Breast epithelium (tissue), 4 donors: ENCODE data around the gene BBX. TPM values are rescaled to one million over a fixed set of nuclear protein-coding genes. Genes with fewer than 3 reads are reported as not detected.

ENCODE experiments used
- DNase-seq, 2 donors: peaks; one replicate each; pipeline ENCODE4 v3.0.0-alpha.2; 2019; ENCODE audit warnings: low spot score in 2 of 2
- H3K27ac ChIP-seq, 2 donors: fragments of 200-600 bp; sonication (generic) in 1 of 2; one replicate each; pipeline ENCODE4 v1.5.1; 2016 to 2019; ENCODE audit warnings: mild to moderate bottlenecking in 1 of 2
- H3K27me3 ChIP-seq, 2 donors: fragments of 200-600 bp; sonication (generic) in 1 of 2; one replicate each; pipeline versions ENCODE4 v1.5.1 to v1.6.0; 2017 to 2019; ENCODE audit warnings: control low read depth in 1 of 2, mild to moderate bottlenecking in 1 of 2
- H3K36me3 ChIP-seq: fragments of 200-600 bp; one replicate; pipeline ENCODE4 v1.5.1; 2019
- H3K4me1 ChIP-seq, 2 donors: fragments of 200-600 bp; sonication (generic); one replicate each; pipeline ENCODE4 v1.5.1; 2016 to 2019; ENCODE audit warnings: control low read depth in 1 of 2
- H3K4me3 ChIP-seq, 3 donors: fragments of 200-600 bp; sonication (generic); 1 replicate in 2 of 3; 2 replicates in 1 of 3; pipeline ENCODE4 v1.5.1; 2016 to 2019; ENCODE audit warnings: mild to moderate bottlenecking in 3 of 3, moderate library complexity in 2 of 3
- H3K9me3 ChIP-seq, 2 donors: fragments of 200-600 bp; sonication (generic) in 1 of 2; one replicate each; pipeline ENCODE4 v1.5.1; 2016 to 2019; ENCODE audit warnings: control low read depth in 1 of 2
- CTCF ChIP-seq, 3 donors: fragments of 450-650 bp; IDR thresholded peaks; one replicate each; pipeline ENCODE4 v1.5.1; 2016 to 2017; ENCODE audit warnings: antibody characterized with exemption in 3 of 3, mild to moderate bottlenecking in 3 of 3, moderate library complexity in 3 of 3
- POLR2A ChIP-seq: fragments of 450-650 bp; IDR thresholded peaks from one replicate; pipeline ENCODE4 v1.6.1; 2016; ENCODE audit warnings: antibody characterized with exemption, mild to moderate bottlenecking, moderate library complexity
- POLR2AphosphoS5 ChIP-seq, 3 donors: sonication (generic); formaldehyde crosslinking; IDR thresholded peaks; one replicate each; pipeline ENCODE4 v1.6.1; 2017; ENCODE audit warnings: antibody characterized with exemption in 3 of 3
- intact Hi-C: fragments of 100-400 bp; cut with DNase I; formaldehyde crosslinking; loops from one replicate; pipeline ENCODE4 v1.15.1; 2023; ENCODE audit warnings: low total_unique reads
- total RNA-seq, 3 donors: library from RNA; depleted of rRNA; stranded (reverse); fragments of >200 nt; gene quantifications; one replicate each; pipeline ENCODE4 v1.1.0, GENCODE V29; 2016

The BBX gene
- total RNA-seq, 3 donors from 2014 or later = 59.0 to 95.9 (median 70.8) TPM

GRCh38 chr3:107680698-107681097 is 157.9 kb downstream of the BBX start:
- no peak for TF ChIP-seq POLR2AphosphoS5 (IDR thresholded peaks at IDR 0.05)
- no peak for TF ChIP-seq CTCF (IDR thresholded peaks at IDR 0.05)
- TF ChIP-seq POLR2A = no peak
- H3K27me3 ChIP-seq = no peaks in the 10 kb centered on the region
- H3K27ac ChIP-seq = no peak overlapping the region
- no peaks in the 10 kb centered on the region for H3K9me3 ChIP-seq
- DNase-seq = no peak
- no peaks in the 10 kb centered on the region for H3K36me3 ChIP-seq
- no peaks in the 10 kb centered on the region for H3K4me1 ChIP-seq
- H3K4me3 ChIP-seq = no peak overlapping the region
- intact Hi-C loops = no loop called here

- Histone ChIP-seq H3K27ac (no peak overlapping the region), H3K4me1 (no peaks in the 10 kb centered on the region), H3K9me3 (no peaks in the 10 kb centered on the region), H3K36me3 (no peaks in the 10 kb centered on the region), H3K27me3 (no peaks in the 10 kb centered on the region), H3K4me3 (no peak overlapping the region)
- no peak for TF ChIP-seq POLR2A
- no peak for TF ChIP-seq POLR2AphosphoS5 (IDR thresholded peaks at IDR 0.05)
- no peak for TF ChIP-seq CTCF (IDR thresholded peaks at IDR 0.05)
- DNase-seq = no peak
- intact Hi-C loops = no loop called here
Measured at GRCh38 chr3:107681396-107681795, 158.6 kb downstream of the BBX start.

- no peak for DNase-seq
- TF ChIP-seq CTCF (IDR thresholded peaks at IDR 0.05) (no peak), POLR2AphosphoS5 (IDR thresholded peaks at IDR 0.05) (no peak), POLR2A (no peak)
- Histone ChIP-seq H3K4me3 (no peak overlapping the region), H3K27me3 (no peaks in the 10 kb centered on the region), H3K27ac (no peak overlapping the region), H3K9me3 (no peaks in the 10 kb centered on the region), H3K4me1 (no peaks in the 10 kb centered on the region), H3K36me3 (no peaks in the 10 kb centered on the region)
- intact Hi-C loops = no loop called here
Measured at GRCh38 chr3:107682580-107682979, 159.8 kb downstream of the BBX start.

- no peaks in the 10 kb centered on the region for H3K27me3 ChIP-seq
- H3K4me3 ChIP-seq = no peak overlapping the region
- H3K36me3 ChIP-seq = no peaks in the 10 kb centered on the region
- intact Hi-C loops = no loop called here
- TF ChIP-seq POLR2A = no peak
- TF ChIP-seq POLR2AphosphoS5 (IDR thresholded peaks at IDR 0.05) = no peak
- no peak for TF ChIP-seq CTCF (IDR thresholded peaks at IDR 0.05)
- no peaks in the 10 kb centered on the region for H3K4me1 ChIP-seq
- no peak overlapping the region for H3K27ac ChIP-seq
- no peaks in the 10 kb centered on the region for H3K9me3 ChIP-seq
- no peak for DNase-seq
Measured at GRCh38 chr3:107683447-107683846, 160.7 kb downstream of the BBX start.

- Histone ChIP-seq H3K36me3 (no peaks in the 10 kb centered on the region), H3K27me3 (no peaks in the 10 kb centered on the region), H3K4me1 (no peaks in the 10 kb centered on the region), H3K27ac (no peak overlapping the region), H3K4me3 (no peak overlapping the region), H3K9me3 (no peaks in the 10 kb centered on the region)
- DNase-seq = no peak
- TF ChIP-seq POLR2AphosphoS5 (IDR thresholded peaks at IDR 0.05) (no peak), POLR2A (no peak), CTCF (IDR thresholded peaks at IDR 0.05) (no peak)
- intact Hi-C loops = no loop called here
Measured at GRCh38 chr3:107684431-107684925, 161.7 kb downstream of the BBX start.
